Right renal cortex interstitium (tissue), 3 donors: ENCODE data around the gene NAPSA. TPM values are rescaled to one million over a fixed set of nuclear protein-coding genes. Genes with fewer than 3 reads are reported as not detected.

Source experiments
- DNase-seq, 3 donors: peaks; one replicate each; pipeline ENCODE4 v3.0.0-alpha.2; 2013; ENCODE audit warnings: low read depth in 3 of 3, low spot score in 2 of 3
- polyA plus RNA-seq, 3 donors: library from polyadenylated mRNA; unstranded; fragments of 120-200 nt; gene quantifications; one replicate each; pipeline ENCODE4 v1.2.1, GENCODE V29; 2013; ENCODE audit not compliant: insufficient read length in 3 of 3

Gene NAPSA
- polyA plus RNA-seq, 3 donors: 8.2 to 9.4 (median 8.7) TPM

DNA sequence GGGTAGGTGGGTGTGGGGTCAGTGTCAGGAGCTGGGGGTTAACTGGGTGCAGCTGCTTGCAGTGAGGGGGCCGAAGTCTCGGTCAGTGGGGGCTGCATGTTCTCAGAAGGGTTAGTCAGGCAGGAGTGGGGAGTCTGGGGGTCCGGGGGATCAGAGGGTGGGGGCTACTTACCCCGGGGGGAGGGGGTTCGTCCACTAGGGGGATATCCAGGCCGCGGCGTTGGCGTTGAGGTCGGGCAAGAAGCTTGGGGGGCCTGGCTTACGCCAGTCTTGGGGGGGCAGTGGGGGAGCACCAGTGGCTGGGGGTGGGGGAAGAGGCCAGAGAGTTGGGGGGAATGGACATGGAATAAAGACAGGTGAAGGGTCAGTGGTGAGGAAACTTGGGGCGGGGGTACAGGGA, 45.4 kb downstream of the NAPSA start:
- no peak for DNase-seq

DNA sequence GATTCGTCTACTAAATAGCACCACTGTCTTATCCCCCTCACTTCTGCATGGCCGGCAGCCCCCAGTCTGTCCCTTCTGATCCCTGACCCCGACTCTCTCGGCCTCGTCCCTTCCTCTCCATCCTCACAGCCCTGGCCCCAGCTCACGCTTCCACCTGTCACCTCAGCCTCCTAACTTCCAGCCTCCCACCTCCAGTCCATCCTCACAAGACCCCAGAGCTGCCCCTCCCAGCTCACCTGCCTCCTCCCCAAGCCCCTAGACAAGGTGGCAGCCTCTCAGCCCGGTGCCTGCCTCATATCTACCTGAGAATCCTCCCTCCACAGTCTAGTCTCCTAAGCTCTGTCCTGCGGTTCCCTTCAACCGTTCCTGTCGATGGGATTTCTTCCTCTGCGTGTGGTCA, 46.3 kb downstream of the NAPSA start:
- no peak for DNase-seq

GRCh38 chr19:50318438-50318837, 47.0 kb downstream of the NAPSA start:
- DNase-seq: no peak

DNA sequence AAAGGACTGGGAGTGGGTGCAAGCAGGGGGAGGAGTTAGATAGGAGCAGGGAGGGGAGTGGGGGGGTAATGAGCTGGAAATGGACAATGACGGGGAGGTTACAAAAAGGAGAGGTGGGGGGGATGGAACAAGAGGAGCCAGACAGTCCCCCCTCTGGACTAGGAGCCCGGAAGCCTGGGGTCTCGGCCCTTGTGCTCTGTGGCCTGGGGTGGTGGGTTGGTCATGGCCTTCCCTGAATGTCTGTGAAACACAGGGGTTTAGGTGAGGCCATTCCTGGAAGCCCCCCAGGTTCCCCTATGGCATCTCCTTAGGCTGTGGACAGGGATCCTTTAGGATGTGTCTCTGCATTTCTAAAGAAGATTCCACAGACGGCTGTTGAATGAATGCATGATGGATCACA, 48.3 kb downstream of the NAPSA start:
- no peak for DNase-seq

GRCh38 chr19:50315773-50316448, 49.5 kb downstream of the NAPSA start:
- DNase-seq: no peak

GRCh38 chr19:50314724-50315708, 50.4 kb downstream of the NAPSA start:
- DNase-seq: no peak

DNA sequence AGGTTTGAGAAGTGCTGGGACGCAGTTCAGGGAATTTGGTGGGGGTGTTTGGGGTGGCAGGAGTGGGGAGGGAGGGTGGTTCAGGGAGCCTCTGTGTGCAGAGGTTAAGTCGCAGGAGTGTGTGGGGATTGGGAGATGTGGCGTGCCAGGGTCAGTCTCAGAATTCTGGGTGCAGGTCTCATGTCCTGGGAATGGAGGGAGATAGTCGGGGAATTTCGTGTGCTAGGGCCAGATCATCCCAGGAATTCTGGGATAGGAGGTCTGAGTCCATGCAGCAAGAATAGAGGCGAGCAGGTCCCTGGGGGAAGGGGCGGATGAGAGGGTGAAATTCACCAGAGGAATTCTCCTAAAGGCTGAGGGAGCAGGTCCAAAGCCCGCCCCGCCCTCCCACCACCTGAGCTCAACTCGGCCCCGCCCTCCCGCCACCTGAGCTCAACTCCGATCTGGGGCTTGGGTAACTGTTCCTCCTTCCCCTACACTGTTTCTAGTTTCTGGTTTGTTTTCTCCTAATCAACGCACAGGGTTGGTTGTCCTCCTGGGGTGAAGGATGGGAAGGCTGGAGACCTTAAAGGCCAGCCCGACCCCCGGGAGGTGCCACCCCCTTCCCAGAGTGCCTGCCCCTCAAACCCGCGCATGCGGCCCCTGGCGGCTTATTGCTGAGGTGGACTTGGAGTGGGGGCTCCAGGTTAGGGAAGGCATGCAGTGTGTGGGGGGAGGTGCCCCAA, 51.5 kb downstream of the NAPSA start:
- no peak for DNase-seq

- DNase-seq: no peak
Measured at GRCh38 chr19:50312967-50313811, 52.2 kb downstream of the NAPSA start.

DNA sequence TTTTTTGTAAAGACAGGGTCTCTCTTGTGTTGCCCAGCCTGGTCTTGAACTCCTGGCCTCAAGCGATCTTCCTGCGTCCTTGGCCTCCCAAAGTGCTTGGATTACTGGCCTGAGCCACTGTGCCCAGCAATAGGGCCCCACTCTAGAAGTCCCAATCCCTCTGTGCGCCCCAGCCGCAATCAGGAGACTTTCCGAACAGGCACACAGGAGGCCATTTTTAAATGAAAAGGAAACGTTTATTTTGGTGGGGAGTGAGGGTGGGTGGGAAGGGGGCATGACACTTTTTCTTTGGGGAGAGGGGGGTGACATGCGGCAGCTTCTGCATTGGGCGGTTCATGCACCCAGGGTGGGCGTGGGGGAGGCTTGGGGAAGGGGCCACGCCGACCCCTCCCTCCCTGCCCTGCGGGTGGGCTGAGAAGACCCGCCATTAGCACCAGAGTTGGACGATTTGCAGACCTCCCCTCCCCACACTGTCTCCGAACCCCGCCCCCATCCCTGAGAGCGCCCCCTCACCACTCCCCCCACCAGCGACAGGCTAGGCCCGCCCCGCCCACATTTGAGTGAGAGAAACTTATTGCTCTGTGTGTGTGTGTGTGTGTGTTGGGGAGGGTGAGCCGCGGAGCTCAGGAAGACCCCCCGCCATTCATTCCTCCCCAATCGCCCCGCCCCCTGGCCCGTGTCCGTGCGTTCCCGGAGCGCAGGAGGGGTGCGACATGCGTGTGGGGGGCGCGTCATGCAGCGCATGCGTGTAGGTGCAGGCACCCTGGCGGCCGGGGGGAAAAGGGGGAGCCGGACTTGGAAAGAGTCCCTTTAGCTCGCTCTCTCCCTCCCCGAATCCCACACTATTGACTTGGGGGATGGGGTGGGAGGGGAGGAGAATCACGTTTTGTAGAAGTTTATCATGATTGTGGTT, 53.5 kb downstream of the NAPSA start:
- DNase-seq: no peak

DNA sequence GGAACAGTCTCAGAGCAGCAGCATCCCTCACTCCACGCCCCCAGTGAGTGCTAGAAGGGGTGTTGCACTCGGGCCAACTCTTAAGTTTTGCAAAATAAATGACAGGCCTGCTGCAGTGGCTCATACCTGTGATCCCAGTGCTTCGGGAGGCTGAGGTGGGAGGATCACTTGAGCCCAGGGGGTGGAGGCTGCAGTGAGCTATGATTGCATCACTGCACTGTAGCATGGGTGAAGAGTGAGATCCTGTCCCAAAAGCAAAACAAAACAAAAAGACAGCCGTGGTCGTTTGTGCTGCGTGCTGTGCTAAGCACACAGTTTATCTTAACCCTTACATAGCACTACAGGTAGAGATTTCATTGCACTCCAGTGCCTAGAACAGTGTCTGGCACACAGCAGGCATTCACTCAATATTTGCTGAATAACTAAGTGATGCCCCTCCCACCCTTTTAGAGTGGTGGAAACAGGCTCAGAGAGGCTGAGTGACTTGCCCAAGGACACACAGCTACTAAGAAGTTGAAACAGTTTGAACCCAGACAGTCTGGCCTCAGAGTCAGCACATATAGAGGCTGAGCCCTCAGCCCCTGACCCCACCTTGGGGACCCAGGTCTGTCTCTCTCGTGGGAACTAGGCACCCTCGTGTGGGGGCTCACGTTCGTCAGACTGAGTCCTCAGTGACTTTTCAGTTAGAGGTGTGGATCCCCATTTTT, 54.5 kb downstream of the NAPSA start:
- DNase-seq: no peak

DNA sequence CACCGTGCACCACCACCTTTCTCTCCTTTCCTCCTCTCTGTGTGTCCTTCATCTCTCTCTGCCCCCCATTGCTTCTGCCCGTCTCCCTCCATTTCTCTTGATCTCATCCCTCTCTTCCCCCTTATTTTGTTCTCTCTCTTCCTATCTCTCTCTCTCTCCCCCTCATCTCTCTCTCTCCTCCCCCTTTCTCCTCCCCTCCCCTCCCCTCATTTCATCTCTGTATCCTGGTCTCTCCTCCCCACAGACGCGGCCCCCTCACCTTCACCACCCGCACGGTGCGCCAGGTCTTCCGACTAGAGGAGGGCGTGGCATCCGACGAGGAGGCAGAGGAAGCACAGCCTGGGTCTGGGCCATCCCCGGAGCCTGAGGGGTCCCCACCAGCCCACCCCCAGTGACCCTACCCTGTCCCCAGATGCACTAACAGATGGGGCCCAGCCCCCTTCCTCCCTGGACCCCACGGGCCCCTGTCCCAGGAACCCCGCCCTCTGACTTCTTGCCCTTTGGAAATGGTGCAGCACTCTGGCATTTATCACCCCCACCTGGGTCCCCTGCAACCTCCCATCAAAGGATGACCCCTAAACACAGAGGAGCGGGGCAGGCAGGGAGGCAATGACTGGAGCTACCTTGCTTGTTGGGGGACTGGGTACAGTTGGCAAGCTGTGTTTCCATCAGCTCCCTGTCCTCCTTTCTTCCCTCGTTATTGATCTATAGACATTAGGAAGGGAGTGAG, 55.9 kb downstream of the NAPSA start:
- no peak for DNase-seq

- no peak for DNase-seq
Measured at GRCh38 chr19:50308991-50309390, 56.4 kb downstream of the NAPSA start.

Other genes with a start within 250 kb of the NAPSA start
- gene IZUMO2, start 202.4 kb downstream of the NAPSA start, polyA plus RNA-seq: under 1 TPM in 1 of 3 donors, not detected in 2; 0.28 TPM
- gene MYH14, start 162.0 kb downstream of the NAPSA start, polyA plus RNA-seq: 10 to 100 TPM; 16.6 to 23.9 (median 19.0) TPM
- gene KCNC3, start 36.3 kb downstream of the NAPSA start, polyA plus RNA-seq: 10 to 100 TPM; 23.8 to 27.2 (median 27.1) TPM
- 10 to 100 TPM; 25.9 to 28.8 (median 27.6) TPM for gene NR1H2, start 10.8 kb upstream of the NAPSA start, polyA plus RNA-seq
- gene POLD1, start 18.7 kb upstream of the NAPSA start, polyA plus RNA-seq: 10 to 100 TPM; 20.7 to 22.8 (median 21.6) TPM
- gene SPIB, start 53.3 kb upstream of the NAPSA start, polyA plus RNA-seq: under 1 TPM; 0.28 to 0.91 (median 0.82) TPM
- gene MYBPC2, start 67.3 kb upstream of the NAPSA start, polyA plus RNA-seq: under 1 TPM; 0.58 to 0.72 (median 0.67) TPM
- gene EMC10, start 110.9 kb upstream of the NAPSA start, polyA plus RNA-seq: 100 to 1,000 TPM; 103 to 123 (median 107) TPM
- 1 to 10 TPM; 5.9 to 7.8 (median 6.8) TPM for gene GARIN5A, start 111.2 kb upstream of the NAPSA start, polyA plus RNA-seq
- gene JOSD2, start 145.6 kb upstream of the NAPSA start, polyA plus RNA-seq: 1 to 10 TPM; 6.4 to 8.8 (median 7.7) TPM
- 1 to 10 TPM; 5.5 to 8.3 (median 8.1) TPM for gene ASPDH, start 148.3 kb upstream of the NAPSA start, polyA plus RNA-seq
- gene LRRC4B, start 202.8 kb upstream of the NAPSA start, polyA plus RNA-seq: 10 to 100 TPM; 12.6 to 15.6 (median 15.0) TPM